Neural progenitor cell (in vitro differentiated cells): ENCODE measurements around the gene VAT1L. TPM values are rescaled to one million over a fixed set of nuclear protein-coding genes. Genes with fewer than 3 reads are reported as not detected.
A peak's percentile ranks its signal among the peaks of the same experiment; 100 is the strongest.

ENCODE experiments used
- DNase-seq: peaks from one replicate; pipeline ENCODE4 v3.0.0-alpha.2; 2016; ENCODE audit warnings: low spot score
- H2AFZ ChIP-seq: fragments of 200-600 bp; sonication (generic); replicated peaks from 2 replicates; pipeline ENCODE4 v1.6.1; 2016; ENCODE audit warnings: antibody characterized with exemption
- H3F3A ChIP-seq: fragments of 200-600 bp; sonication (generic); 2 replicates; pipeline ENCODE4 v1.6.1; 2016; ENCODE audit warnings: antibody characterized with exemption, low read depth
- H3K27ac ChIP-seq: fragments of 200-600 bp; sonication (generic); 2 replicates; pipeline ENCODE4 v1.5.1; 2016; ENCODE audit warnings: mild to moderate bottlenecking
- H3K27me3 ChIP-seq: fragments of 200-600 bp; sonication (generic); 2 replicates; pipeline ENCODE4 v1.6.1; 2016; ENCODE audit warnings: mild to moderate bottlenecking, moderate library complexity
- H3K36me3 ChIP-seq: fragments of 200-600 bp; sonication (generic); 2 replicates; pipeline ENCODE4 v1.5.1; 2016
- H3K4me1 ChIP-seq: fragments of 200-600 bp; sonication (generic); 2 replicates; pipeline ENCODE4 v1.6.1; 2016; ENCODE audit warnings: mixed run types
- H3K4me2 ChIP-seq: fragments of 200-600 bp; sonication (generic); 2 replicates; pipeline ENCODE4 v1.6.1; 2016
- H3K4me3 ChIP-seq: fragments of 200-600 bp; sonication (generic); 2 replicates; pipeline ENCODE4 v1.5.1; 2016
- H3K79me2 ChIP-seq: fragments of 200-600 bp; sonication (generic); 2 replicates; pipeline ENCODE4 v1.6.1; 2016; ENCODE audit warnings: low read depth
- H3K9ac ChIP-seq: fragments of 200-600 bp; sonication (generic); 2 replicates; pipeline ENCODE4 v1.6.1; 2016
- H3K9me3 ChIP-seq: fragments of 200-600 bp; sonication (generic); 2 replicates; pipeline ENCODE4 v1.5.1; 2016; ENCODE audit warnings: low read depth
- H4K20me1 ChIP-seq: fragments of 200-600 bp; sonication (generic); 2 replicates; pipeline ENCODE4 v1.6.1; 2016; ENCODE audit warnings: low read depth
- H3K27ac Mint-ChIP-seq: 3 replicates; pipeline ENCODE4 v1.8.0; 2021; ENCODE audit warnings: mixed read lengths
- H3K27me3 Mint-ChIP-seq: 2 replicates; pipeline ENCODE4 v1.8.0; 2022; ENCODE audit warnings: low read depth, mild to moderate bottlenecking, inconsistent platforms, moderate library complexity, mixed read lengths; ENCODE audit not compliant: insufficient read depth
- H3K36me3 Mint-ChIP-seq: 3 replicates; pipeline ENCODE4 v1.8.0; 2021; ENCODE audit warnings: mixed read lengths
- H3K4me1 Mint-ChIP-seq: 3 replicates; pipeline ENCODE4 v1.8.0; 2021; ENCODE audit warnings: mixed read lengths
- H3K4me3 Mint-ChIP-seq: 3 replicates; pipeline ENCODE4 v1.8.0; 2021; ENCODE audit warnings: mild to moderate bottlenecking, moderate library complexity, mixed read lengths
- H3K9me3 Mint-ChIP-seq: 3 replicates; pipeline ENCODE4 v1.8.0; 2020; ENCODE audit warnings: mixed read lengths
- EZH2 ChIP-seq: fragments of 200-600 bp; sonication (generic); IDR thresholded peaks from 2 replicates; pipeline ENCODE4 v1.6.1; 2017; ENCODE audit warnings: antibody characterized with exemption, mild to moderate bottlenecking, moderate library complexity
- EZH2phosphoT487 ChIP-seq: fragments of 200-600 bp; sonication (generic); IDR thresholded peaks from 2 replicates; pipeline ENCODE4 v1.6.1; 2017; ENCODE audit warnings: antibody characterized with exemption
- total RNA-seq: library from RNA; depleted of rRNA; stranded (reverse); fragments of >200 nt; gene quantifications from 2 replicates; pipeline ENCODE4 v1.2.3, GENCODE V29; 2015; ENCODE audit warnings: low replicate concordance
- TF ChIP-seq, protein P1 (sequence below): fragments of 200-600 bp; sonication (generic); IDR thresholded peaks from 2 replicates; pipeline ENCODE4 v1.5.1; 2017; ENCODE audit warnings: antibody characterized with exemption, mild to moderate bottlenecking

VAT1L gene
- total RNA-seq, 1 donor from 2014 or later: 43.2 TPM

DNA sequence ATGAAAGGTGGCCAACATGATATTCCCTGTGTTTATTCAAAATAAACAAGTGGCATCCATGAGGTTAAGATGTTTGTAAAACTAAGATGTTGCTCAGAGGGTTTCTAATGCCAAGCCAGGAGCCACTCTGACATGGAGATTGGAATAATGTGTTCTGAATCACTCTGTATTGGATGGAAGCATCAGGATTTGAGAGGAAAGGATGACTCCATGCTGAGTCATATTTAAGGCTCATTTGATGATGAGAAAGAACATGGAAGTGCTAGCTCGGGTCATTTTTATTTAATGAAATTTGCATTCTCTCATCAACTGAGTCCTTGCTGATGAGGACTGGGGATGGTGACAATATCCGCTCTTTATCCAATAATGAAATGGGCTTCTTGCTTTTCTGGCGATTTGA, 6.2 kb downstream of the VAT1L start:
- H3K36me3 ChIP-seq: no peaks in the 10 kb centered on the region
- no peak overlapping the region for H3K9ac ChIP-seq
- H3K27me3 ChIP-seq: peaks cover 7% of the 10 kb centered on the region
- H3K36me3 Mint-ChIP-seq: peaks cover 33% of the 10 kb centered on the region
- peaks cover 26% of the 10 kb centered on the region for H4K20me1 ChIP-seq
- peaks cover 71% of the 10 kb centered on the region for H3K79me2 ChIP-seq
- TF ChIP-seq EZH2 (no peak), EZH2phosphoT487 (no peak)
- TF ChIP-seq, protein P1, sequence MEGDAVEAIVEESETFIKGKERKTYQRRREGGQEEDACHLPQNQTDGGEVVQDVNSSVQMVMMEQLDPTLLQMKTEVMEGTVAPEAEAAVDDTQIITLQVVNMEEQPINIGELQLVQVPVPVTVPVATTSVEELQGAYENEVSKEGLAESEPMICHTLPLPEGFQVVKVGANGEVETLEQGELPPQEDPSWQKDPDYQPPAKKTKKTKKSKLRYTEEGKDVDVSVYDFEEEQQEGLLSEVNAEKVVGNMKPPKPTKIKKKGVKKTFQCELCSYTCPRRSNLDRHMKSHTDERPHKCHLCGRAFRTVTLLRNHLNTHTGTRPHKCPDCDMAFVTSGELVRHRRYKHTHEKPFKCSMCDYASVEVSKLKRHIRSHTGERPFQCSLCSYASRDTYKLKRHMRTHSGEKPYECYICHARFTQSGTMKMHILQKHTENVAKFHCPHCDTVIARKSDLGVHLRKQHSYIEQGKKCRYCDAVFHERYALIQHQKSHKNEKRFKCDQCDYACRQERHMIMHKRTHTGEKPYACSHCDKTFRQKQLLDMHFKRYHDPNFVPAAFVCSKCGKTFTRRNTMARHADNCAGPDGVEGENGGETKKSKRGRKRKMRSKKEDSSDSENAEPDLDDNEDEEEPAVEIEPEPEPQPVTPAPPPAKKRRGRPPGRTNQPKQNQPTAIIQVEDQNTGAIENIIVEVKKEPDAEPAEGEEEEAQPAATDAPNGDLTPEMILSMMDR: no peak
- H3K9me3 ChIP-seq: no peaks in the 10 kb centered on the region
- no peak overlapping the region for H3K4me3 Mint-ChIP-seq
- H3K4me3 ChIP-seq: no peak overlapping the region
- no peak for DNase-seq
- no peak overlapping the region for H2AFZ ChIP-seq
- no peak overlapping the region for H3K4me2 ChIP-seq
- peaks cover 15% of the 10 kb centered on the region for H3K4me1 ChIP-seq
- H3K9me3 Mint-ChIP-seq: no peaks in the 10 kb centered on the region
- peaks cover 50% of the 10 kb centered on the region for H3K4me1 Mint-ChIP-seq
- no peak overlapping the region for H3K27ac Mint-ChIP-seq
- H3F3A ChIP-seq: no peaks in the 10 kb centered on the region
- H3K27me3 Mint-ChIP-seq: peaks cover 2% of the 10 kb centered on the region
- H3K27ac ChIP-seq: no peak overlapping the region

DNA sequence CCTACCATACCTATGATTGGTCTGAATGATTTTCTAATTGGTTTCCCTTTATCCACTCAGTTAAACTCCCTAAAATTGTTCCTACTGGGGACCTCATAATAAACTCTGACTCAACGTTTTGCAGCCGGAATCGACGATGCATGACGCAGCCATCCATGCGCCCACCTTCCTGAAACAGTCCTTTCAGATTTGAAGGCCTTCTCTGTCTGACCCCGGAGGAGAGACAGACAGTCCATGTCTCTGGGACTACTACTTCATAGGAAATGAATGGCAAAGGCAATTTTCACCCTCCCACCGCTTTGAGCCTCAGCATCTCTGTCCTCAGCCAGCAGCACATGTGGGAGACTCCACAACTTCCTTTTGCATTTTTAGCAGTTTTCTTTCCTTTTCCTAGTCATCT, 13.5 kb downstream of the VAT1L start:
- Histone ChIP-seq H4K20me1 (no peaks in the 10 kb centered on the region), H3K4me3 (no peak overlapping the region), H3F3A (no peaks in the 10 kb centered on the region), H3K4me1 (no peaks in the 10 kb centered on the region), H3K4me2 (no peak overlapping the region), H3K79me2 (peaks cover 2% of the 10 kb centered on the region), H3K27me3 (no peaks in the 10 kb centered on the region), H3K9me3 (no peaks in the 10 kb centered on the region), H3K27ac (no peak overlapping the region), H3K36me3 (no peaks in the 10 kb centered on the region), H3K9ac (no peak overlapping the region), H2AFZ (no peak overlapping the region)
- TF ChIP-seq, protein P1: no peak
- Mint-ChIP-seq H3K36me3 (peaks cover 47% of the 10 kb centered on the region), H3K9me3 (peaks cover 10% of the 10 kb centered on the region), H3K27me3 (no peaks in the 10 kb centered on the region), H3K27ac (peak overlapping the region; percentile 61), H3K4me1 (peaks cover 39% of the 10 kb centered on the region), H3K4me3 (no peak overlapping the region)
- DNase-seq: no peak

DNA sequence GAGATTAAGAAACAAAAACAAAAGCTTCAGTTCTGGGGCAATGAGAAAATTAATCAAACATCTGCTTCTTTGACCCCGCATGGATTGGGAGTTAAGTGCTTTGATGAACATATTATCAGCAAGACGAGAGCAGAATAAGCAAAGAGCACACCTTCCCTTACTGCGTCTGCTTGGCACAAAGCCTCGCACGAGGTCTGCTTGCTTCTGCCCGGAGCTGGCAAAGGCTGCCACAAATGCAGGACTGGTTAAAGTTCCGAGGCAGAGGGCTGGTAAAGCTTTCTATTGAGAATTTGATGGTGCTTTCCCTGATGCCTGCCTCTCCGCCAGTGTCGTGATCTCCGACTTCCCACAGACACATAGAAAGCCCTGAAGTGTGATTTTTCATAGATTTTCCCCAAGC, 17.0 kb downstream of the VAT1L start:
- no peak overlapping the region for H3K4me2 ChIP-seq

More for the DNA sequence above, 17.0 kb downstream of the VAT1L start:
- no peak overlapping the region for H3K9ac ChIP-seq
- no peak overlapping the region for H2AFZ ChIP-seq
- peaks cover 3% of the 10 kb centered on the region for H3K27me3 Mint-ChIP-seq
- H3K4me1 Mint-ChIP-seq: peaks cover 22% of the 10 kb centered on the region
- H3K4me3 ChIP-seq: no peak overlapping the region
- no peaks in the 10 kb centered on the region for H4K20me1 ChIP-seq
- H3F3A ChIP-seq: no peaks in the 10 kb centered on the region
- H3K27ac ChIP-seq: no peak overlapping the region
- DNase-seq: no peak
- TF ChIP-seq EZH2: no peak
- TF ChIP-seq, protein P1: no peak
- TF ChIP-seq EZH2phosphoT487: no peak
- H3K9me3 ChIP-seq: peaks cover 3% of the 10 kb centered on the region
- no peaks in the 10 kb centered on the region for H3K36me3 ChIP-seq
- peaks cover 60% of the 10 kb centered on the region for H3K36me3 Mint-ChIP-seq
- no peak overlapping the region for H3K27ac Mint-ChIP-seq
- no peaks in the 10 kb centered on the region for H3K27me3 ChIP-seq
- no peaks in the 10 kb centered on the region for H3K4me1 ChIP-seq
- H3K4me3 Mint-ChIP-seq: no peak overlapping the region
- H3K9me3 Mint-ChIP-seq: peaks cover 36% of the 10 kb centered on the region
- H3K79me2 ChIP-seq: peaks cover 18% of the 10 kb centered on the region
